GM13976 (cell line): ENCODE measurements around the gene CUBN.
A peak's percentile ranks its signal among the peaks of the same experiment; 100 is the strongest.

Experiments used
- DNase-seq: peaks from one replicate; pipeline ENCODE4 v3.0.0; 2012; ENCODE audit warnings: low spot score
- in situ Hi-C: fragments of 300-500 bp; cut with MboI; formaldehyde crosslinking; loops from one replicate; pipeline ENCODE4 v1.12.0; 2022; ENCODE audit warnings: low sequenced_read_pairs, mixed read lengths, inconsistent platforms; ENCODE audit not compliant: unreplicated experiment
- TF ChIP-seq, protein P1 (sequence below): IDR thresholded peaks from 2 replicates; pipeline ENCODE4 v1.5.1; 2012; ENCODE audit warnings: borderline replicate concordance, mild to moderate bottlenecking; ENCODE audit not compliant: insufficient read depth; ENCODE audit errors: extremely low read depth, missing control alignments, control extremely low read depth

Gene CUBN

DNA sequence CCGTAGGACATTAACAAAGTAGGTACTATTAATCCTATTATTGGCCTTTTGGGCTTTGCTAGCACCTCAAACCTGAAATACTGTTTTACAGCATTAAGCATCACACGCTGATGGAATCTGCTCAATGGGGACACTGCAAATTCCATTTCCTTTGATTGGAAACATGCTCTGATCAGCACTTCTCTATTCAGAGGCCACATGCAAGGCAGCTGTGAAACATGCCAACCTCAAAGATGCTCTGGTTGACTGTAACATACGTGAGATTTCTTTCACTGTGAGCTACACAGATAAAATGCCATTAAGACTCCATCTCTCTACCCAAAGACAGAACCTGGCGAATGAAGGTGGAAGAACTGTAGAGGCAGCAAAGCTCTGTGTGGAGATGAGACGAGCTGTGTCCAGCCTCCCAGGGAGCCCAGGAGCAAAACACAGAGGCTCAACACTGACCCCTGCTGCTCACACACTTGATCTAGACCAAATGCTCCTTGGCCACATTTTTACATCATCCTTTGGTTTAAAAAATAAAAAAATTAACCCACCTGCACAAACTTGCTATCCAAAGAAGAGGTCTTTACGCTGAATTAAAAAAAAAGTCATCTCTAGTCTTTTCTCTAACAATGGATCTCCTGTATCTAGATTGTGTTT is 320.4 kb downstream of the CUBN start:
- in situ Hi-C loops, result loop anchor here (25.0 kb wide), 1 partner anchor 922 kb away; no protein-coding TSS in a partner anchor
- TF ChIP-seq, protein P1, sequence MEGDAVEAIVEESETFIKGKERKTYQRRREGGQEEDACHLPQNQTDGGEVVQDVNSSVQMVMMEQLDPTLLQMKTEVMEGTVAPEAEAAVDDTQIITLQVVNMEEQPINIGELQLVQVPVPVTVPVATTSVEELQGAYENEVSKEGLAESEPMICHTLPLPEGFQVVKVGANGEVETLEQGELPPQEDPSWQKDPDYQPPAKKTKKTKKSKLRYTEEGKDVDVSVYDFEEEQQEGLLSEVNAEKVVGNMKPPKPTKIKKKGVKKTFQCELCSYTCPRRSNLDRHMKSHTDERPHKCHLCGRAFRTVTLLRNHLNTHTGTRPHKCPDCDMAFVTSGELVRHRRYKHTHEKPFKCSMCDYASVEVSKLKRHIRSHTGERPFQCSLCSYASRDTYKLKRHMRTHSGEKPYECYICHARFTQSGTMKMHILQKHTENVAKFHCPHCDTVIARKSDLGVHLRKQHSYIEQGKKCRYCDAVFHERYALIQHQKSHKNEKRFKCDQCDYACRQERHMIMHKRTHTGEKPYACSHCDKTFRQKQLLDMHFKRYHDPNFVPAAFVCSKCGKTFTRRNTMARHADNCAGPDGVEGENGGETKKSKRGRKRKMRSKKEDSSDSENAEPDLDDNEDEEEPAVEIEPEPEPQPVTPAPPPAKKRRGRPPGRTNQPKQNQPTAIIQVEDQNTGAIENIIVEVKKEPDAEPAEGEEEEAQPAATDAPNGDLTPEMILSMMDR, result peak; percentile 51
- peak; percentile 72 for DNase-seq

DNA sequence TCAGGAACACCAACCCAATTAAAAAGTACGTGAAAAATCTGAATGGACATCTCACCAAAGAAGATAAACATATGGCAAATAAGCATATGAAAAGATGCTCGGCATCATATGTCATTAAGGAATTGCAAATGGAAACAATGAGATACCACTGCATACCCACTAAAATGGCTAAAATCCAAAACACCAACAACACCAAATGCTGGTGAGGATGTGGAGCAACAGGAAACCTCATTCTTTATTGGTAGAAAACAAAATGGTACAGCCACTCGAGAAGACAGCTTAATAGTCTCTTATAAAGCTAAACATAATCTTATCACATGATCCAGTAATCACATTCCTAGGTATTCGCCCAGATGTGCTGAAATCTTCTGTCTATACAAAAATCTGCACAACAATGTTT is 325.5 kb downstream of the CUBN start:
- in situ Hi-C loops, result loop anchor here (25.0 kb wide), 1 partner anchor 917 kb away; no protein-coding TSS in a partner anchor
- TF ChIP-seq, protein P1, result no peak
- DNase-seq, result no peak

DNA sequence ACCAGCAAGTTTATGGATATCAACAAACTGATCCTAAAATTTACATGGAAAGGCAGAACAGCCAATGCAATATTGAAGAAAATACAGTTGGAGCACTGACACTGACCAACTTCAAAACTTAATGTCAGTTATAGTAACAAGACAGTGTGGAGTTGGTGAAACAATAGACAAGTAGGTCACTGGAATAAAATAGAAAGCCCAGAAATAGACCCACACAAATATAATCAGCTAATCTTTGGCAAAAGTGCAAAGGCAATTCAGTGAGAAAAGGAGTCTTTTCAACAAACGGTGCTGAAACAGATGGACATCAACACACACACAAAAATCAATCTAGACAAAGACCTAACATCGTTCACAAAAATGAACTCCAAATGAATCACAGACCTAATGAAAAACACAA is 326.1 kb downstream of the CUBN start:
- DNase-seq, result no peak
- TF ChIP-seq, protein P1, result no peak
- in situ Hi-C loops, result loop anchor here (25.0 kb wide), 1 partner anchor 916 kb away; no protein-coding TSS in a partner anchor

DNA sequence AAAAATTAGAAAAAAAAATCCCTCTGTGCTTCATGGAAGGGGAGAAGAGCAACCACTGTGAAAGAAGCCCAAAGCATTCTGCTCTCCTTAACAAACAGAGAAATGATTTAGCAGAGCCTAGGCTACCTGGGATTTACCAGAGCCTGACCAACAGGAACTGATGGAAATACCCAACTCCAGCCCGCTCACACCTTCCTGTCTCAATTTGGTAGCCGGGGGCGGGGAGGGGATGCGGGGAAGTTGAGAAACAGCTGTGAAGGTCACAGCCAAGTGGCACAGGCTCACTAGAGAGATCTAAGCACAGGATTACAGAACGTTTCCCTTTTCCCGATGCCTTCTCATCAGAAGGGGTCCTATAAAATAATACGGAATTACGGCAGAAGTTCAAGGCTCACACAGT is 330.0 kb downstream of the CUBN start:
- TF ChIP-seq, protein P1, result no peak
- in situ Hi-C loops, result loop anchor here (25.0 kb wide), 2 partner anchors 687 to 912 kb away; no protein-coding TSS in a partner anchor
- peak; percentile 45 for DNase-seq

DNA sequence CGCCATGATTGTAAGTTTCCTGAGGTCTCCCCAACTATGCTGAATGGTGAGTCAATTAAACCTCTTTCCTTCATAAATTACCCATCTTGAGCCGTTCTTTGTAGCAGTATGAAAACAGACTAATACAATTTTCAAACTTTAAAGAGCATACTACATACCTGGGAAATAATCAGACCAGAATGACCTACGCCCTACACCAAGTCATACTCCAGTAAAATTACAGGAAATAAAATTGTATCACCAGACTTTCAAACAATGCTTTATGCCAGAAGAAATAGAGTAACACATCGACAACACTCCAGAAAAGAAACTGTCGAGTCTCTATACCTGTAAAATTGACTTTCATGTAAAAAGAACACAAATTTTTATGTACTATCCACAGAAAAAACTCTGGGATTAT is 331.0 kb downstream of the CUBN start:
- in situ Hi-C loops, result loop anchor here (25.0 kb wide), 1 partner anchor 686 kb away; no protein-coding TSS in a partner anchor
- TF ChIP-seq, protein P1, result no peak
- DNase-seq, result no peak

DNA sequence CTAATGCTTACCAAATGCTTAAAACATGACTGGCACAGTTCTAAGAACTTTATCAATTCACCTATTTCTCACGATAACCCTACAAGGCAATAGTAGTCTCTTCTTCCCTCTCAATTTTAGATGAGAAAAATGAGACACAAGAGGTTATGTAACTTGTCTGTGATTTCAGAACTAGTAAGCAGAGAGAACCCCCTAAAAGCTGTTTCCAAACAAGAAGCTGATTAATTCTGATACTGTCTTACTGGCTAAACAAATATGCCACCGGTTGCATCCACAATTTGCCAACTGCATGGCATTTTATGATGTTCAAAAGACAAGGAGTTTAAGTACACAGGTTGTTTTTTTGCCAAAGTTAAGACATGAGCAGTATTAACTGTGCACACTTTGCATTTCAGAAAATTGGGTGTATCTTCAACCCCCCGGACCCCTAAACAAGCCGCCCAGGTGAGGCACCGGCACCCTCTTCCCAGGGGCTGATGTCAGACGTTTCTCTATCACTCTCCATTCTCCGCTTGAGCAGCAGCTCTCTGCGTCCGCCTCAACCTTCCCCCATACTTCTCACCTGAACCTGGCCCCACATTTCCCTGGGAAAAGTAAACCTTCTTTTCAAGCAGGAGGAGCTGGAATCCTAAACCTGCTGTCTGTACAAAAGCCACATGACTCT is 334.1 kb downstream of the CUBN start:
- TF ChIP-seq, protein P1, result no peak
- in situ Hi-C loops, result loop anchor here (25.0 kb wide), 1 partner anchor 683 kb away; no protein-coding TSS in a partner anchor
- no peak for DNase-seq
